HFF-Myc (cell line): ENCODE results near the gene KXD1.
"Not testable (repeated sequence)": the region's sequence is repeated elsewhere in the genome, so short reads cannot be mapped to it uniquely, and the experiment has no call there.

Experiments used
- DNase-seq: peaks from one replicate; pipeline ENCODE4 v3.0.0-alpha.2; 2011; ENCODE audit warnings: low read depth; ENCODE audit errors: extremely low read depth
- H3K4me3 ChIP-seq: replicated peaks from 2 replicates; pipeline ENCODE4 v1.5.1; 2011; ENCODE audit warnings: low read depth, mild to moderate bottlenecking, control low read depth, low read length
- TF ChIP-seq, protein P1 (sequence below): IDR thresholded peaks from 2 replicates; pipeline ENCODE4 v1.5.1; 2012; ENCODE audit warnings: mild to moderate bottlenecking, low read depth, low read length, control low read depth; ENCODE audit errors: missing control alignments

Gene KXD1

DNA sequence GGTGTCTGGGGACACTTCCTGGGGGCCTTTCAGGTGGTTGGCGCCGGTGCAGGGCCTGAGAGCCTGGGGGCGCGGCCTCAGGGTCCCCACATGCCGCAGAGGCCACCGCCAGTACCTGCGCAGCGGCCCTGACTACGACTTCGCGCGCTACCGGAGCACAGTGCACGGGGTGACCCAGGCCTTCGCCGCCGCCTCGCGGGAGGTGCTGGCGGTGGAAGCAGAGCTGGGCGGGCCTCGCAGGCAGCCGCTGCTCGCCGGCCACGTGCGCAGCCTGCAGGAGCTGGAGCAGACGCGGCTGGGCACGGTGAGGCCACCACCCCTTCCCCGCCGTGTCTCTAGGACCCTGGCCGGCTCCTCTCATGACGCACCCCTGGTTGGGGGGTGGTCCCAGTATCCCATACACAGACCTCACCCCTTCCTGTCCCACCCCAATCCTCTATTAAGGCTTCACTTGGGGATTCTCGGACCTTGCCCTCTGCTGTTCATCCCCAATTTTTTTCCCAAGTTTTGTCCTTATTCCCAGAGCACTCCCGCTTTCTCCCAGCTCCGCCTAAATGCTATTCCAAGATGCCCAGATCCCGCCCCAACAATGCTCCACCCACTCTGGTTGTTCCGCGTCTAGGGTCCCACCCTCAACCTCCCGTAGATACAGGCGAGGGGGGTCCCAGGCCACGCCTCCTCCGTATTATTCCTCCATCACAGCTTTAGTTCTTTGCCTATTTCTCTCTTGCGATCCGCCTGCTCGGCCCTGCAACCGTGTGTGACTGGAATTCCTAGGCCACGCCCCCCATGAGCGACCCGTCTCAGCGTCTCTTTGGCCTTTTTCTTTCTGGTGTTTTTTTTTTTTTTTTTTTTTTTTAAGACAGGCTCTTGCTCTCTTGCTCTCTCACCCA lies 32.0 kb downstream of the KXD1 start:
- peak; percentile 46 for DNase-seq

DNA sequence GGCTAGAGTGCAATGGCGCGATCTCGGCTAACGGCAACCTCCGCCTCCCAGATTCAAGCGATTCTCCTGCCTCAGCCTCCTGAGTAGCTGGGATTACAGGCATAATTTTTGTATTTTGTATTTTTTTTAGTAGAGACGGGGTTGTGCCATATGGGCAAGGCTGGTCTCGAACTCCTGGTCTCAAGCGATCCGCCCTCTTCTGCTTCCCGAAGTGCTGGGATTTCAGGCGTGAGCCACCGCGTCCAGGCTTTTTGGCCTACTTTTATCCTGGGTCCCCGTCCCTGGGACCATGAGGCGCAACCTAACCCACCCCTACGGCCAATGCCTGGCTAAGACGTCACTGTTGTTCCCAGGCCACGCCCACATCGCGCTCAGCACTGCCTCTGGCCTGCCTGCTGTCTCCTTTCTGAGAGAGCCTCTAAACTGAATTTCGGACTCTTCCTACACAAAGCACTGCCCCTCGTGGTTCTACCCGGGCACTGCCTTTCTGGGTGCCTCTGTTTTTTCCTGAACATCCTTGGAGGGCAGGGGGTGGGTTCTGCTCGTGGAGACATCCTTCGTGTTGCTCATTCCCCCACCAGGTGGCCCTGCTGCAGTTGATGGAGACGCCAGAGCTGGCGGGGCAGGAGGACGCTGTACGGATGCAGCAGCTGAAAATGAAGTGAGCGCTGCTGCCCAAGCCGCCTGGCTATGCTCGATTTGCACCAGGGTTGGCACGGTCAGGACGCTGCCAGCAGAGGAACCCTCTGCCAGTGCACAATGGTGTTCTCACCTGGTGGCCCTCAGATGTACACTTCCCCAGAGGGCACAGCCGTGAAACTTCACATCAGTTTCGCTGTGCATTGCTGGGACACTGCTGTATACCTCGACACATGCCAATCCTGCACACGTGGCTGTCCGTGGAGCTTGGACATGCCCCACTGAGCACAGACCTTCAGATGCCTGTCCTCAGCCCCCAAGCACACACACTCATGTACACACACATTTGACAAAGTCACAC lies 32.9 kb downstream of the KXD1 start:
- DNase-seq = no peak
- H3K4me3 ChIP-seq = peak overlapping the region; percentile 80
- TF ChIP-seq, protein P1, sequence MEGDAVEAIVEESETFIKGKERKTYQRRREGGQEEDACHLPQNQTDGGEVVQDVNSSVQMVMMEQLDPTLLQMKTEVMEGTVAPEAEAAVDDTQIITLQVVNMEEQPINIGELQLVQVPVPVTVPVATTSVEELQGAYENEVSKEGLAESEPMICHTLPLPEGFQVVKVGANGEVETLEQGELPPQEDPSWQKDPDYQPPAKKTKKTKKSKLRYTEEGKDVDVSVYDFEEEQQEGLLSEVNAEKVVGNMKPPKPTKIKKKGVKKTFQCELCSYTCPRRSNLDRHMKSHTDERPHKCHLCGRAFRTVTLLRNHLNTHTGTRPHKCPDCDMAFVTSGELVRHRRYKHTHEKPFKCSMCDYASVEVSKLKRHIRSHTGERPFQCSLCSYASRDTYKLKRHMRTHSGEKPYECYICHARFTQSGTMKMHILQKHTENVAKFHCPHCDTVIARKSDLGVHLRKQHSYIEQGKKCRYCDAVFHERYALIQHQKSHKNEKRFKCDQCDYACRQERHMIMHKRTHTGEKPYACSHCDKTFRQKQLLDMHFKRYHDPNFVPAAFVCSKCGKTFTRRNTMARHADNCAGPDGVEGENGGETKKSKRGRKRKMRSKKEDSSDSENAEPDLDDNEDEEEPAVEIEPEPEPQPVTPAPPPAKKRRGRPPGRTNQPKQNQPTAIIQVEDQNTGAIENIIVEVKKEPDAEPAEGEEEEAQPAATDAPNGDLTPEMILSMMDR = peak; percentile 15

More for the DNA sequence above, 32.0 kb downstream of the KXD1 start:
- peak overlapping the region; percentile 80 for H3K4me3 ChIP-seq
- TF ChIP-seq, protein P1 = no peak

DNA sequence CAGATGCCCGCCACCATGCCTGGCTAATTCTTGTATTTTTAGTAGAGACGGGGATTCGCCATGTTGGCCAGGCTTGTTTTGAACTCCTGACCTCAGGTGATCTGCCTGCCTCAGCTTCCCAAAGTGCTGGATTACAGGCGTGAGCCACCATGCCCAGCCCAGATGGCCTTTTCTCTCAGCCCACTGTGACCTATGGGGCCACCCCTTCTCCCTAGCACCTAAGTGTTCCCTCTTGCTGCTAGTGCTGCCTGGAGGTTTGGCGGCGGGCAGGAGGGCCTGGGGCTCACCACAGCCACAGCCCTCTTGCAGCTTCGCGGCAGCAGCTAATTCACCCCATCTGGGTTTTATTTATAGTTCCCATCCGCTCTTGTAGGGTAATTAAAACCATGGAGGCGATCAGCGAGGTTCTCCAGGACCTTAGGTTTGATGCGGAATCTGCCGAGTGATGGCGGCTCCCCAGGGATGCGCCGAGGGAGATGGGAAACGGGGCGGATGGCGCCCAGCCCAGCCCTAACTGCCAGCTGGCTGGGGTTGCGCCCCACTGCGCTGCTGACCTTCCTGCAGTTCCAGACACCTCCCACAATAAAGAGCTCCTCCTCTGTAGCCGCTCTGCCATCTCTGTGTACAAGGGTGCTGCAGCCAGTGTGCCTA lies 34.2 kb downstream of the KXD1 start:
- DNase-seq = peak; percentile 86
- no peak overlapping the region for H3K4me3 ChIP-seq
- TF ChIP-seq, protein P1 = no peak

DNA sequence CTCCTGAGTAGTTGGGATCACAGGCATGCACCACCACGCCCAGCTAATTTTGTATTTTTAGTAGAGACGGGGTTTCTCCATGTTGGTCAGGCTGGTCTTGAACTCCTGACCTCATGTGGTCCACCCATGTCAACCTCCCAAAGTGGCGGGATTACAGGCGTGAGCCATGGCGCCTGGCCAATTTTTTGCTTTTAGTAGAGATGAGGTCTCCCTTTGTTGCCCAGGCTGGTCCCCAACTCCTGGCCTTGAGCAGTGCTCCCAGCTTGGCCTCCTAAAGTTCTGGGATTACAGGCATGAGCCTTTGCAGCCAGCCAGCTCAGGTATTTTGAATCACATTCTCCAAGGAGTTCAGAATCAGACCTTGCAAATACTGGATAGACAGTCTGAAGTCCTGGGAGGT lies 35.1 kb downstream of the KXD1 start:
- H3K4me3 ChIP-seq, DNase-seq: not testable (repeated sequence)

DNA sequence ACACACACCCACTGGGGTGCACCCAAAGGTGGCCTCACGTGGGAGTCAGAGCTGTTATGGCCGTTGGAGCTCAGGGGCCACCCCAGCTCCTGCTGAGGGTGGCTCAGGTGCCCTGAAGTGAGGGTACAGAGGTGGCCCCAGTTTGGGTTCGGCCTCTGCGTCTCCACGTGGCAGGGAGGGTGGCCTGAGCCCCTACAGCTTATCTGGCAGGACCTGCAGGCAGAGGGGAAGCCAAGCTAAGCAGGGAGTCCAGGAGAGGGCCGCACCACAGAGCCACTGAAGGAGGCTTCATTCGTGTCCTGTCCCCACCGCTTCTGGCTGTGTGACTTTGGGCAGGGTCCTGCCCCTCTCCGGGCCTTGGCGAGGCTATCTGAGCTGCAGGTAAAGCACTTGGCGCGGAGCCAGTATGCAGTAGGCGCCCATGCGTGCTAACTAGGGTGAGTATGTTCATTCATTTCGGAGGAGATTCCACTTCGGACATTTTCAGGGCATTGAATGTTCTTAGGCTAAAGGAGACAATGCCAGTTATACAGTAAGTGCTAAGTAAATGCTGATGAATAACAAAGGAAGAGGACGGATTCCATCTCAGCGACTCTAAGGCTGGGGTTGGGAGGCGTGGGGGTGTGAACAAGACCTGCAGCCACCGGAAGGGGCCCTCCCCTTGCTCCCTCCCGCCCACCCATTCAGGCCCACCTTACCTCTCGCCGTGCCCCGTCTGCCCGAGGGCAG lies 35.9 kb downstream of the KXD1 start:
- no peak for DNase-seq
- no peak overlapping the region for H3K4me3 ChIP-seq
- TF ChIP-seq, protein P1 = no peak

DNA sequence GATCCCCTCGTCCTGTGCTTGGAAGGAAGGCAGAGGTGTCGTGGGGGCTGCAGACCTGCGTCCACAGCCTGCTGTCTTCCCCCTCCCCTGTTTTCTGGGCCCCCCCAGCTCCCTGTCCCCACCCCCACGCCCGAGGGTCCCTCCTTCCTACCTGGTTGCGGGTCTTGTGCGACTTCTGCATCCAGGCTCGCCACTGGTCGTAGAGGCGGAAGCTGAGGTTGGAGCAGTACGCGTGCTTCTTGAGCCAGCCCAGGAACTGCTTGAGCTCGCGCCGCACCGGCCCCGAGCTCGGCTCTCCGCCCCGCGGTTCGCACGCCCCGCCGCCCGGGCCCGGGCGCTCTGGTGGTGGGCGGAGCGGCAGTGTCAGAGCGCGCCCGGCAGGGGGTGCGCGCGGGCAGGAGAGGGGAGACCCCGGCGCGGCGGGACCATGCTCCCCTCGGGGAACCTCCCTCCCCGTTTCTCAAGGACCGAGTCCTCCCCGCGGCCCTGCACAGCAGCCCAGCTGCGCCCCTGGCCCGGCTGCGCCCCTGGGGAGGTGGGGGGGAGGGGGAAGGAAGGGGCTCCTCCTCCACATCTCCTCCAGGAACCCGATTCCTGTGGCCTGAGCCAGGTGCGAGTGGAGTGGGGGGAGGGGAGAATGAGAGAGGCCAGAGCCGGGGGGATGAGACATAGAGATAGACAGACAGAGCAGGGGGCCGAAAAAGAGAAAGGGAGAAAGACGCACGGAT lies 36.6 kb downstream of the KXD1 start:
- no peak for DNase-seq

More for the DNA sequence above, 36.6 kb downstream of the KXD1 start:
- peak overlapping the region; percentile 14; the same call in 1 of the 2 replicates for H3K4me3 ChIP-seq
- TF ChIP-seq, protein P1 = peak; percentile 56
